C4-2B (cell line): Measurements from ENCODE around the gene MAD2L2.

Source experiments
- H3K27ac ChIP-seq: fragments of 450-650 bp; 2 replicates; pipeline ENCODE4 v1.5.1; 2017
- ZFX ChIP-seq: fragments of 450-650 bp; IDR thresholded peaks from 2 replicates; pipeline ENCODE4 v1.6.1; 2017
- TF ChIP-seq, protein P1 (sequence below): fragments of 450-650 bp; conservative IDR thresholded peaks from 2 replicates; pipeline ENCODE4 v1.5.1; 2017; ENCODE audit warnings: mild to moderate bottlenecking

Gene MAD2L2

DNA sequence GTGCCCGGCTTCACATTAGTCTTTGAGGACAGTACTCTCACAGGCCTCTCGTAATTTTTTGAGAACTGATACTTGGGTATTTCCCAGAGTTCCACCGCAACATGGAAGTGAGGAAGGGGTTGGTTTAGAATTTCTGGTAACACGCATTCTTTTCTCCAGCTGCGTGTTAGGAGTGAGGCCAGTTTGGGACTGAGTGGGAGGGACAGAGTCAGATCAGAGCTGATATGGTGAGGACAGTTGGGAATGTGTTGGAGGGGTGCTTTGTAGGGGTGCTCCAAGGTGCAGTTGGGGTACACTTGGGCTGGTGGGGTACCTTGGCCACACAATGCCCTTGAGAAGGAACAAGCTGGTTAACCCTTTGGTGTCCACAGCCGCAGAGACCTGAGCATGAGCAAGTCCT lies 10.2 kb downstream of the MAD2L2 start:
- TF ChIP-seq, protein P1, sequence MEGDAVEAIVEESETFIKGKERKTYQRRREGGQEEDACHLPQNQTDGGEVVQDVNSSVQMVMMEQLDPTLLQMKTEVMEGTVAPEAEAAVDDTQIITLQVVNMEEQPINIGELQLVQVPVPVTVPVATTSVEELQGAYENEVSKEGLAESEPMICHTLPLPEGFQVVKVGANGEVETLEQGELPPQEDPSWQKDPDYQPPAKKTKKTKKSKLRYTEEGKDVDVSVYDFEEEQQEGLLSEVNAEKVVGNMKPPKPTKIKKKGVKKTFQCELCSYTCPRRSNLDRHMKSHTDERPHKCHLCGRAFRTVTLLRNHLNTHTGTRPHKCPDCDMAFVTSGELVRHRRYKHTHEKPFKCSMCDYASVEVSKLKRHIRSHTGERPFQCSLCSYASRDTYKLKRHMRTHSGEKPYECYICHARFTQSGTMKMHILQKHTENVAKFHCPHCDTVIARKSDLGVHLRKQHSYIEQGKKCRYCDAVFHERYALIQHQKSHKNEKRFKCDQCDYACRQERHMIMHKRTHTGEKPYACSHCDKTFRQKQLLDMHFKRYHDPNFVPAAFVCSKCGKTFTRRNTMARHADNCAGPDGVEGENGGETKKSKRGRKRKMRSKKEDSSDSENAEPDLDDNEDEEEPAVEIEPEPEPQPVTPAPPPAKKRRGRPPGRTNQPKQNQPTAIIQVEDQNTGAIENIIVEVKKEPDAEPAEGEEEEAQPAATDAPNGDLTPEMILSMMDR = no peak
- TF ChIP-seq ZFX = no peak

GRCh38 chr1:11668516-11668915 lies 12.4 kb downstream of the MAD2L2 start:
- H3K27ac ChIP-seq = no peak overlapping the region
- TF ChIP-seq ZFX = no peak
- TF ChIP-seq, protein P1 = no peak

More for the DNA sequence above, 10.2 kb downstream of the MAD2L2 start:
- H3K27ac ChIP-seq = no peak overlapping the region

- TF ChIP-seq, protein P1 = no peak
- no peak for TF ChIP-seq ZFX
Measured at GRCh38 chr1:11664336-11665065, 16.4 kb downstream of the MAD2L2 start.

DNA sequence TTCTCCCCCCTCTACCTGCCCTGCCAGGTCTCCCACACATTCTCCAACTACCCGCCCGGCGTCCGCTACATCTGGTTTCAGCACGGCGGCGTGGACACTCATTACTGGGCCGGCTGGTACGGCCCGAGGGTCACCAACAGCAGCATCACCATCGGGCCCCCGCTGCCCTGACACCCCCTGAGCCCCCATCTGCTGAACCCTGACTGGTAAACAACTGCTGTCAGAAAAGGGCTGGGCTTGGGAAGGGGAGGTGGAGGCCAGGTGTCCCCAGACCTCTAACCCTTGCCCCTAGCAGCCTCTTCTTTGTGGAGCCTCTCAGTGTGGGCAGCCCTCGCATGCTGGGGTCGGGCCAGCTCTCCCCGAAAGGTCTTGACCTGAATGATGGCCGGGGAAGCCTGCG lies 19.8 kb downstream of the MAD2L2 start:
- H3K27ac ChIP-seq = no peak overlapping the region
- TF ChIP-seq, protein P1 = no peak
- no peak for TF ChIP-seq ZFX

More at GRCh38 chr1:11664336-11665065, 16.4 kb downstream of the MAD2L2 start:
- peak overlapping the region; percentile 9; the same call in 1 of the 2 replicates for H3K27ac ChIP-seq

GRCh38 chr1:11659748-11660147 lies 21.2 kb downstream of the MAD2L2 start:
- H3K27ac ChIP-seq = no peak overlapping the region
- TF ChIP-seq, protein P1 = no peak
- no peak for TF ChIP-seq ZFX

- H3K27ac ChIP-seq = no peak overlapping the region
- TF ChIP-seq, protein P1 = no peak
- no peak for TF ChIP-seq ZFX
Measured at GRCh38 chr1:11658542-11658941, 22.4 kb downstream of the MAD2L2 start.

GRCh38 chr1:11657654-11658053 lies 23.3 kb downstream of the MAD2L2 start:
- TF ChIP-seq, protein P1 = no peak
- no peak for TF ChIP-seq ZFX
- no peak overlapping the region for H3K27ac ChIP-seq
